Fibroblast of the aortic adventitia (primary cell): ENCODE measurements around the gene ARID3A. TPM values are rescaled to one million over a fixed set of nuclear protein-coding genes. Genes with fewer than 3 reads are reported as not detected.

Experiments used
- DNase-seq: peaks from one replicate; pipeline ENCODE4 v3.0.0-alpha.2; 2010; ENCODE audit warnings: low read depth
- H3K4me3 ChIP-seq: 2 replicates; pipeline ENCODE4 v1.5.1; 2011; ENCODE audit warnings: low read depth, mild to moderate bottlenecking, control low read depth, low read length, moderate library complexity
- total RNA-seq: library from RNA; depleted of rRNA; stranded (reverse); fragments of >200 nt; gene quantifications from 2 replicates; pipeline ENCODE4 v1.2.3, GENCODE V29; 2012; ENCODE audit warnings: low replicate concordance
- TF ChIP-seq, protein P1 (sequence below): IDR thresholded peaks from 2 replicates; pipeline ENCODE4 v1.5.1; 2011; ENCODE audit warnings: mild to moderate bottlenecking, low read length, control low read depth, inconsistent platforms; ENCODE audit not compliant: insufficient read depth

Gene ARID3A
- total RNA-seq, 1 donor = 11.2 TPM

DNA sequence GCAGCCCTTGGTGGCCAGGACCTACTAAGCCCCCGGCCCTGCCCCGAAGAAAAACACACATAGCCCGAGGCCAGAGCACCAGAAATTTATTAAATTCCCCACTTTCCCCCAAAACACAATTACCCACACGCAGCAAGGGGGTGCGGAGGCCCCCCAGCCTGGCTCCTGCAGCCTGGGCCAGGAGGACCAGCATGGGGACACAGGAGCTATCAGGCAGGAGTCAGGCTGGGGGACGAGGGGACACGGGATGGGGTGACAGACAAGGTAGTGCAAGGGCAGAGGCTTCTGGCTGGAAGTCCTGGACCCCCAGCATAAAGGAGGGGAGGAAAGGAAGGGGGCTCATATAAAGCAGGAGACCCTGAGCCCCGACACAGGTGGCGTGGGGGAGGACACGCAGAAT, 29.4 kb upstream of the ARID3A start:
- H3K4me3 ChIP-seq = no peak overlapping the region
- TF ChIP-seq, protein P1, sequence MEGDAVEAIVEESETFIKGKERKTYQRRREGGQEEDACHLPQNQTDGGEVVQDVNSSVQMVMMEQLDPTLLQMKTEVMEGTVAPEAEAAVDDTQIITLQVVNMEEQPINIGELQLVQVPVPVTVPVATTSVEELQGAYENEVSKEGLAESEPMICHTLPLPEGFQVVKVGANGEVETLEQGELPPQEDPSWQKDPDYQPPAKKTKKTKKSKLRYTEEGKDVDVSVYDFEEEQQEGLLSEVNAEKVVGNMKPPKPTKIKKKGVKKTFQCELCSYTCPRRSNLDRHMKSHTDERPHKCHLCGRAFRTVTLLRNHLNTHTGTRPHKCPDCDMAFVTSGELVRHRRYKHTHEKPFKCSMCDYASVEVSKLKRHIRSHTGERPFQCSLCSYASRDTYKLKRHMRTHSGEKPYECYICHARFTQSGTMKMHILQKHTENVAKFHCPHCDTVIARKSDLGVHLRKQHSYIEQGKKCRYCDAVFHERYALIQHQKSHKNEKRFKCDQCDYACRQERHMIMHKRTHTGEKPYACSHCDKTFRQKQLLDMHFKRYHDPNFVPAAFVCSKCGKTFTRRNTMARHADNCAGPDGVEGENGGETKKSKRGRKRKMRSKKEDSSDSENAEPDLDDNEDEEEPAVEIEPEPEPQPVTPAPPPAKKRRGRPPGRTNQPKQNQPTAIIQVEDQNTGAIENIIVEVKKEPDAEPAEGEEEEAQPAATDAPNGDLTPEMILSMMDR = no peak
- no peak for DNase-seq

DNA sequence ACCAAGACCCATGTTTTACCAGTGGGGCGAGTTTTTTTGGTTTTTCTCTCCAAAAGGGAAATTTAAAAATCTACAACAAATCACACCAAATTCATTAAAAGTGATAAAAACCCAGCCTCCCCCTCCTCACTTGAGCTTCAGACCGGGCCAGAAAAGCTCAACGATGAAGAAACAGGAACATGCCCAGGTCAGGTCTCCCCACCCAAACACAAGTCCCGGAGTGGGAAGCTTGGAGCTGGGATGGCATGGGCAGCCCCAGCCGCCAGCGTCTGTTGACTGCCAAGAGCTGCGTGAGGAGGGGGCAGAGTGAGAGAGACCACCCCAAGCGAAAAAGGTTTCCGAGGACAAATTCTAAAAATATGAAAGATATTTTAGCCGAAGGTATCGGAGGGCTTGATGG, 28.8 kb upstream of the ARID3A start:
- TF ChIP-seq, protein P1 = no peak
- no peak for DNase-seq

DNA sequence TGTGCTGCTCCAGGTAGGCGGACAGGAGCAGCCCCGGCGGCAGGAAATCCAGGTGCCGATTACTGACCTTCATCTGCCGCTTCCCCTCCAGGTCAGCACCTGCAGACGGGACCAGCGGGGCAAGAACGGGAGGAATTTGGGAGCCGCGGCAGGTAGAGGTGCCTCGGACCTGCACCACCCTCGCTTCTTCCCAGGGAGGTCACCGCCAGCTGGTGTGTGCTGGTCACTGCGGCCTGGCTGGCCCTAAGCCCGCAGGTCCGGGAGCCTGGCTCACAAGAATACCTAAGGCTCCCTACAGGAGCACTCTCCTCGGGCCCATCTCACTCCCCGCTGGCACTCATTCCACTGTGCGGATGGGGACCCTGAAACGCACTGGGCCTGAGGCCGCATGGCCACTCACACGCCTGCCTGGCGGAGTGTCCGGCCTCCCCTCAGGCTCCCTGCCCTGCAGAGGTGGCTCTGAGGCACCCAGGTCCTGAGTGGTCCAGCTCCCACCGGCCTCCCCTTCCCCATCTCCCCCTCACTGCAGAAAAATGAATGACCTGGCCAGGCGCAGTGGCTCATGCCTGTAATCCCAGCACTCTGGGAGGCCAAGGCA, 28.3 kb upstream of the ARID3A start:
- TF ChIP-seq, protein P1 = no peak

More for the DNA sequence above, 28.8 kb upstream of the ARID3A start:
- H3K4me3 ChIP-seq = no peak overlapping the region

DNA sequence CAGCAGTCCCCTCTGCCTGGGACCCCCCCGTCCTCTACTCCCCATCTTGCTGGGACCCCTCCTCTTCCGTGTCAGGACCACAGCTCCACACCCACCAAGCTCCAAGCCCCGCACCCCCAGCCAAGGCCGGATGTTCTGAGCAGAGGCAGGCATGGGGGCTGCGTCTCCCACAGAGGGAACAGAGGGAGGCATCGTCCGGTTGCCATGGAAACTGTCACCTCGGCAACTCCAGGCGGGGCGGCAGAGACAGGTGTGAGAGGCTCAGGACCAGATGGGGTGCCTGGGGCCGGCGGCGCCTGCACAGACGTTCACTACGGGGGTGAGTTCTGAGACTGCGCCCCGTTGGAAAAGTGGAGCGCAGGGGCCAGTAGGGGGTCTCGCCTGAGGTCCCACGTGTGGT, 27.2 kb upstream of the ARID3A start:
- no peak for DNase-seq
- TF ChIP-seq, protein P1 = no peak
- no peak overlapping the region for H3K4me3 ChIP-seq

More for the DNA sequence above, 28.3 kb upstream of the ARID3A start:
- no peak for DNase-seq
- H3K4me3 ChIP-seq = no peak overlapping the region

DNA sequence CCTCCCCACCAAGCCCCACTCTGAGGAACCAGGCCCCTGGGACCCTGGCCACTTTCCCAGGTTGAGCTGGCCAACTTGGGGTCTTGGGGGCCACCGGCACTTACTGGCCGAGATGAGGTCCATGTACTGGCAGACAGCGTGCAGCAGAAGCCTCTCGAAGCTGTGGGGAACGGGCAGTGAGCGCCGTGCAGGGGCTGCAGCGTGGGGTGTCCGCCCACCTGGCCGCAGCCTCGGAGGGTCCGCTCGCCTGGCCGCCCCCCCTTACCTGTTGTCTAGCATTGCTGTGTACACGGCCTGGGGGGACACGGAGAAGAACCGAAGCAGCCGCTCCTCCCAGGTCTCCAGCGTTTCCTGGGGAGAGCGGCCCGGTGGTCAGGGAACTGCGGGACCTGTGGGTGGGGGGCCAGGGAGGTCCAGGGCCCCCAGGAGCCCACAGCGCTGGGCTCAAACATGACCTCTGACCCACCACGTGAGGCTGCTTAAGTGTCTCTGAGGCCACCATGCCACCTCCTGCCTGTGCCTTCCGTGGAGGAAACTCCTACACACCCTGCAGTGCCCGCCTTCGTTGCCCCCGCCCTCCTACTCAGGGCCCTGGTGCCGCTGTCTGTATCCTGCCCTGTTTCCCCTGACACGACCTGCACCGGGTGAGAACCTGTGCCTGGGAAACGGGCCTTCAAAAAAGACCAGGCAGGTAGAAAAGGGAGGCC, 26.3 kb upstream of the ARID3A start:
- DNase-seq = no peak
- TF ChIP-seq, protein P1 = no peak
- H3K4me3 ChIP-seq = no peak overlapping the region

DNA sequence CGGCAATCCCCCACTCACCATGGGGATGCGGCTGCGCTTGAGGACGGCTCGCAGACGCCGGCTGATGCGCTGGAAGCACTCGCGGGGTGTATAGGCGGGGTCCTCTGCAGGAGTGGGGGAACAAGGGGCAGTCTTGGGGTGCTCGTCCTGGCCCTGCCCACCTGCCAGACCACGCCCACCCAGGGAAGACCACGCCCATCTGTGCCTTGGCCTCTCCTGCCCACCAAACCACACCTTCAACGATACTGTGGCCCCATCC, 25.9 kb upstream of the ARID3A start:
- TF ChIP-seq, protein P1 = no peak
- H3K4me3 ChIP-seq = no peak overlapping the region
- no peak for DNase-seq
